Neural crest cell (in vitro differentiated cells): ENCODE results near the gene ZNF653. TPM values are rescaled to one million over a fixed set of nuclear protein-coding genes. Genes with fewer than 3 reads are reported as not detected.
A peak's percentile ranks its signal among the peaks of the same experiment; 100 is the strongest.

ENCODE experiments used
- DNase-seq: peaks from one replicate; pipeline ENCODE4 v3.0.0; 2021; ENCODE audit warnings: low read depth, mixed read lengths, low spot score
- H3K27ac Mint-ChIP-seq: one replicate; pipeline ENCODE4 v1.8.0; 2021; ENCODE audit warnings: mild to moderate bottlenecking, mixed read lengths; ENCODE audit not compliant: unreplicated experiment
- H3K27me3 Mint-ChIP-seq: 2 replicates; pipeline ENCODE4 v1.8.0; 2021; ENCODE audit warnings: low read depth, mild to moderate bottlenecking, mixed read lengths
- H3K36me3 Mint-ChIP-seq: 2 replicates; pipeline ENCODE4 v1.8.0; 2021; ENCODE audit warnings: low read depth, mild to moderate bottlenecking, mixed read lengths
- H3K4me1 Mint-ChIP-seq: 2 replicates; pipeline ENCODE4 v1.8.0; 2021; ENCODE audit warnings: mixed read lengths
- H3K4me3 Mint-ChIP-seq: one replicate; pipeline ENCODE4 v1.8.0; 2021; ENCODE audit warnings: mild to moderate bottlenecking, mixed read lengths
- H3K9me3 Mint-ChIP-seq: 2 replicates; pipeline ENCODE4 v1.8.0; 2021; ENCODE audit warnings: mixed read lengths
- total RNA-seq: library from RNA; stranded (reverse); gene quantifications from 2 replicates; pipeline ENCODE4 v1.2.1, GENCODE V29; 2021
- TF ChIP-seq, protein P1 (sequence below): fragments of 200-600 bp; sonication (generic); conservative IDR thresholded peaks from 2 replicates; pipeline ENCODE4 v1.5.0; 2021; ENCODE audit warnings: antibody characterized with exemption, mild to moderate bottlenecking

The ZNF653 gene
- total RNA-seq, 1 donor from 2014 or later, result 19.0 TPM

GRCh38 chr19:11482384-11483050 lies 23.1 kb downstream of the ZNF653 start:
- Mint-ChIP-seq H3K27me3 (peaks cover 49% of the 10 kb centered on the region), H3K36me3 (no peaks in the 10 kb centered on the region), H3K9me3 (no peaks in the 10 kb centered on the region), H3K4me3 (peak overlapping the region; percentile 88), H3K27ac (no peak overlapping the region), H3K4me1 (peaks cover 12% of the 10 kb centered on the region)
- TF ChIP-seq, protein P1, sequence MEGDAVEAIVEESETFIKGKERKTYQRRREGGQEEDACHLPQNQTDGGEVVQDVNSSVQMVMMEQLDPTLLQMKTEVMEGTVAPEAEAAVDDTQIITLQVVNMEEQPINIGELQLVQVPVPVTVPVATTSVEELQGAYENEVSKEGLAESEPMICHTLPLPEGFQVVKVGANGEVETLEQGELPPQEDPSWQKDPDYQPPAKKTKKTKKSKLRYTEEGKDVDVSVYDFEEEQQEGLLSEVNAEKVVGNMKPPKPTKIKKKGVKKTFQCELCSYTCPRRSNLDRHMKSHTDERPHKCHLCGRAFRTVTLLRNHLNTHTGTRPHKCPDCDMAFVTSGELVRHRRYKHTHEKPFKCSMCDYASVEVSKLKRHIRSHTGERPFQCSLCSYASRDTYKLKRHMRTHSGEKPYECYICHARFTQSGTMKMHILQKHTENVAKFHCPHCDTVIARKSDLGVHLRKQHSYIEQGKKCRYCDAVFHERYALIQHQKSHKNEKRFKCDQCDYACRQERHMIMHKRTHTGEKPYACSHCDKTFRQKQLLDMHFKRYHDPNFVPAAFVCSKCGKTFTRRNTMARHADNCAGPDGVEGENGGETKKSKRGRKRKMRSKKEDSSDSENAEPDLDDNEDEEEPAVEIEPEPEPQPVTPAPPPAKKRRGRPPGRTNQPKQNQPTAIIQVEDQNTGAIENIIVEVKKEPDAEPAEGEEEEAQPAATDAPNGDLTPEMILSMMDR, result peak; percentile 88
- peak; percentile 73 for DNase-seq

GRCh38 chr19:11481534-11482383 lies 23.9 kb downstream of the ZNF653 start:
- Mint-ChIP-seq H3K36me3 (no peaks in the 10 kb centered on the region), H3K27me3 (peaks cover 53% of the 10 kb centered on the region), H3K4me3 (peak overlapping the region; percentile 88), H3K27ac (no peak overlapping the region), H3K4me1 (peaks cover 12% of the 10 kb centered on the region), H3K9me3 (no peaks in the 10 kb centered on the region)
- TF ChIP-seq, protein P1, result no peak
- peak; percentile 57 for DNase-seq

DNA sequence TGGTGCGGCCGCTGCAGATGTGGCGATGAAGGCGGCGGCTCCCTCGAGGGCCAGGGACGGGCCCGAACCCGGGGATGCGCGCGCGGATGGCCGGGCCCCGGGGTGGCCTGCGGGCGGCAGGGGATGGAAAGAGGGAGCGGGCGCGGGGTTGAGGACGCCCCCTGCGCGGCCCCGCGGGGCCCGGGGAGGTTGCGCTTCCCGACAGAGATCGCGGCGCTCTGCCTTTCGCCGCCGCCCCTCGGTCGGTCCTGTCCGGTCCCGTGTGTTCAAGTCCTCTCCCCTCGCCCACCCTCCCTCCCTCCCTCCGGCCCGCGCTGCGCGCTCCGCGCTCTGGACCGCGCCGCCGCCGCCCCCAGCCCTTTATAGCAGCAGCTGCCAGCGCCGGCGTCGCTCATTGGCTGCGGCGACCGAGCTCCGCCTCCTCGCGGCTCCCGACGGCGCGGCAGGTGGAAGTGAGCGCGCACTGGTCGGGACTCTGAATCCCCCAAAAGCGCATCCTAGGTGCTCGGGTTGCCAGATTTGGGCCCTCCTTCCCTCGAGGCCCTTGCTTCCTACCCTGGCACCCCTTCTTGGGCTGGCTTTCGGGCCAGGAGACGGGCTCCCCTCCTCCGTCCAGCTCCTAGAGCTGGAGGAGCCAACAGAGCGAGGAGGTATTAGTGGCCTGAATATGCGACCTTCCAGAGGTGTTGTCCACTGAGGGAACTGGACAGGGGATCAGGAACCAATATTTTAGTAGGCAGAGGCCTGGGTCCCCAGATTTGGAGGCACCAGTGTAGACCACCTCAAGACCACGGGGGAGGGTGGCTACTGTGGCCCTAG lies 24.7 kb downstream of the ZNF653 start, which contains the start of gene ELAVL3:
TSS of gene ELAVL3 (minus strand) at position 332 of the 819 bp plus-strand sequence. CDS start 438 bp downstream, outside the sequence.
- TF ChIP-seq, protein P1, result no peak
- Mint-ChIP-seq H3K36me3 (no peaks in the 10 kb centered on the region), H3K4me1 (peaks cover 12% of the 10 kb centered on the region), H3K27ac (no peak within 1 kb of the TSS), H3K9me3 (no peaks in the 10 kb centered on the region), H3K4me3 (peak within 1 kb of the TSS; percentile 88), H3K27me3 (peaks cover 53% of the 10 kb centered on the region)
- DNase-seq, result peak; percentile 54

DNA sequence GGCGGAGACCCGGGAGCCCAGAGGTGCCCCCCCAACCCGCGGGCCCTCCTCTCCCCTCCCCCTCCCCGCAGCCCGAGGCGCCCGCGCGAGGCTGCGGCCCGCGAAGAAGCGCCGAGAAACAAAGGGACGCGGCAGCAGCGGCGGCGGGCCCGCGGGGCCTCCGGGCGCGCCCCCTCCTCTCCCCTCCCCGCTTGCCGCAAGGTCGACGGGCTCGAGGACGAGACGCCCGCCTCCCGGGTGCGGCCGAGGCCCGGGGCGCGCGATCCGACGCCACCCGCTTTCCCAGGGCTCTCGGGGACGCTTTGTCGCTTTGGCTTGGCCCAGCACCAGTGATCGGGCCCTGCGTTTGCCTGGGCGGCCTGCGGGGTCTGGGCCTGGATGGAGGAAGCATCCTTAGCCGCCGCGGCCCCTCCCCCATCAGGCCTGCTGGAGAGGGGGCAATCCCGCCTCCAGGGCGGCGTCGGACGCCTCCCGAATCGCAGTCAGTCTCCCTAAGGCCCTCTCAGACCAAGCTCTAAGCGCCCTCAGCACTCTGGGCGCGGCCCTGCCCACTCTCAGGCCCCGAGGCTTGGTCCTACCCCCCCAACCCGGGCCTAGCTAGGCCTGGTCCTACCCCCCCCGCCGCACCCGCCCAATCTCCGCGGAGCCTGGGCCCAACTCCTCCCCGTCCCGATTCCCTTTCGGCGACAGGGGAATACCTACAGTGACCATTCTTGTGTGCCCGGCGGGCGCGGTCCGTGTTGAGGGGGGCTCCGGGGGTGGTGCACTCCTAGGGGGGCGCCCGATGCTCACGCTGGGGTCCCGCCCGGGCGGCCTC lies 25.5 kb downstream of the ZNF653 start:
- H3K36me3 Mint-ChIP-seq, result no peaks in the 10 kb centered on the region
- TF ChIP-seq, protein P1, result no peak
- H3K27ac Mint-ChIP-seq, result no peak overlapping the region
- peak overlapping the region; percentile 9 for H3K4me3 Mint-ChIP-seq
- peaks cover 12% of the 10 kb centered on the region for H3K4me1 Mint-ChIP-seq
- H3K9me3 Mint-ChIP-seq, result no peaks in the 10 kb centered on the region
- peak; percentile 23 for DNase-seq
- peaks cover 52% of the 10 kb centered on the region for H3K27me3 Mint-ChIP-seq
